ENCODE data around the gene ILKAP.

Gene ILKAP

GRCh38 chr2:238203094-238203972, at the start of gene ILKAP:
Gene ILKAP, minus strand, starts transcription at chr2:238203695. Its CDS starts 142 bp downstream, at chr2:238203553.
- peak; percentile 86 for DNase-seq (ENCODE audit: low spot score)

- DNase-seq (ENCODE audit: low spot score) = no peak
Measured at GRCh38 chr2:238252766-238253630, 49.5 kb upstream of the ILKAP start.

GRCh38 chr2:238251986-238252385, 48.5 kb upstream of the ILKAP start:
- no peak for DNase-seq (ENCODE audit: low spot score)

- DNase-seq (ENCODE audit: low spot score) = no peak
Measured at GRCh38 chr2:238251331-238251730, 47.8 kb upstream of the ILKAP start.

- DNase-seq (ENCODE audit: low spot score) = no peak
Measured at GRCh38 chr2:238250896-238251295, 47.4 kb upstream of the ILKAP start.

- no peak for DNase-seq (ENCODE audit: low spot score)
Measured at GRCh38 chr2:238247841-238248453, 44.5 kb upstream of the ILKAP start.

GRCh38 chr2:238247002-238247822, 43.7 kb upstream of the ILKAP start:
- DNase-seq (ENCODE audit: low spot score) = no peak

GRCh38 chr2:238244151-238244550, 40.7 kb upstream of the ILKAP start:
- DNase-seq (ENCODE audit: low spot score) = no peak

- no peak for DNase-seq (ENCODE audit: low spot score)
Measured at GRCh38 chr2:238243496-238244076, 40.1 kb upstream of the ILKAP start.

- DNase-seq (ENCODE audit: low spot score) = no peak
Measured at GRCh38 chr2:238242731-238243495, 39.4 kb upstream of the ILKAP start.

GRCh38 chr2:238241970-238242369, 38.5 kb upstream of the ILKAP start:
- no peak for DNase-seq (ENCODE audit: low spot score)

GRCh38 chr2:238240757-238241711, 37.5 kb upstream of the ILKAP start:
- DNase-seq (ENCODE audit: low spot score) = no peak

GRCh38 chr2:238239863-238240756, 36.6 kb upstream of the ILKAP start, which contains the start of gene HES6:
Gene HES6, minus strand, starts transcription at chr2:238240038. Its CDS starts 133 bp downstream, at chr2:238239905.
- DNase-seq (ENCODE audit: low spot score) = peak; percentile 72

GRCh38 chr2:238239543-238239862, 36.0 kb upstream of the ILKAP start:
- no peak for DNase-seq (ENCODE audit: low spot score)

GRCh38 chr2:238238766-238239542, 35.5 kb upstream of the ILKAP start:
- DNase-seq (ENCODE audit: low spot score) = no peak

- no peak for DNase-seq (ENCODE audit: low spot score)
Measured at GRCh38 chr2:238238311-238238765, 34.8 kb upstream of the ILKAP start.

- DNase-seq (ENCODE audit: low spot score) = no peak
Measured at GRCh38 chr2:238237431-238238135, 34.1 kb upstream of the ILKAP start.

Measured in activated CD4-positive, alpha-beta T cell treated with anti-CD3 and anti-CD28 coated beads, Interleukin-2, Interleukin-4, amounts not matched to agents 100 ng/mL and 50 ng/mL, durations not matched to agents 16 hours and 8 hours (primary cell).